Rectal smooth muscle tissue (tissue), 1 donor: ENCODE results near the gene TUBG1.
"Not testable (repeated sequence)": the region's sequence is repeated elsewhere in the genome, so short reads cannot be mapped to it uniquely, and the experiment has no call there.

Experiments used
- H3K27ac ChIP-seq: one replicate; pipeline ENCODE4 v1.7.0; 2013; ENCODE audit warnings: low read depth, low read length, inconsistent platforms
- H3K27me3 ChIP-seq: one replicate; pipeline ENCODE4 v1.7.0; 2013; ENCODE audit warnings: low read length; ENCODE audit not compliant: control insufficient read depth, insufficient read depth
- H3K36me3 ChIP-seq: one replicate; pipeline ENCODE4 v1.7.0; 2013; ENCODE audit warnings: low read length; ENCODE audit not compliant: control insufficient read depth, insufficient read depth
- H3K4me1 ChIP-seq: one replicate; pipeline ENCODE4 v1.7.0; 2013; ENCODE audit warnings: low read length; ENCODE audit not compliant: control insufficient read depth, insufficient read depth
- H3K4me3 ChIP-seq: one replicate; pipeline ENCODE4 v1.7.0; 2013; ENCODE audit warnings: low read length
- H3K9ac ChIP-seq: one replicate; pipeline ENCODE4 v1.7.0; 2013; ENCODE audit warnings: low read length

Gene TUBG1

GRCh38 chr17:42651392-42651791 lies 41.9 kb downstream of the TUBG1 start:
- no peaks in the 10 kb centered on the region for H3K27me3 ChIP-seq
- H3K9ac ChIP-seq = no peak overlapping the region
- H3K36me3 ChIP-seq = no peaks in the 10 kb centered on the region
- H3K27ac ChIP-seq = no peak overlapping the region
- no peak overlapping the region for H3K4me3 ChIP-seq
- H3K4me1 ChIP-seq = peaks cover 7% of the 10 kb centered on the region

GRCh38 chr17:42653179-42654124 lies 44.0 kb downstream of the TUBG1 start:
- H3K4me3 ChIP-seq = peak overlapping the region; percentile 56
- H3K27ac ChIP-seq = peak overlapping the region; percentile 91
- no peaks in the 10 kb centered on the region for H3K36me3 ChIP-seq
- H3K9ac ChIP-seq = peak overlapping the region; percentile 8
- H3K27me3 ChIP-seq = no peaks in the 10 kb centered on the region
- peaks cover 7% of the 10 kb centered on the region for H3K4me1 ChIP-seq

GRCh38 chr17:42655528-42655927 lies 46.0 kb downstream of the TUBG1 start:
- no peak overlapping the region for H3K27ac ChIP-seq

GRCh38 chr17:42657824-42658588 lies 48.5 kb downstream of the TUBG1 start:
- Histone ChIP-seq H3K4me3 (no peak overlapping the region), H3K27me3 (no peaks in the 10 kb centered on the region), H3K4me1 (peaks cover 12% of the 10 kb centered on the region), H3K36me3 (no peaks in the 10 kb centered on the region), H3K27ac (no peak overlapping the region), H3K9ac (no peak overlapping the region)

More at GRCh38 chr17:42655528-42655927, 46.0 kb downstream of the TUBG1 start:
- Histone ChIP-seq H3K36me3 (no peaks in the 10 kb centered on the region), H3K4me3 (no peak overlapping the region), H3K9ac (no peak overlapping the region), H3K27me3 (no peaks in the 10 kb centered on the region), H3K4me1 (peaks cover 12% of the 10 kb centered on the region)

- Histone ChIP-seq H3K27ac (peak within 1 kb of the TSS; percentile 58), H3K27me3 (no peaks in the 10 kb centered on the region), H3K4me3 (peak within 1 kb of the TSS; percentile 63), H3K4me1 (peaks cover 5% of the 10 kb centered on the region), H3K36me3 (no peaks in the 10 kb centered on the region), H3K9ac (peak within 1 kb of the TSS; percentile 52)
Measured at GRCh38 chr17:42659079-42659931, 49.8 kb downstream of the TUBG1 start, which contains the start of gene TUBG2. Gene TUBG2, plus strand, starts transcription at chr17:42659284. Its CDS starts 220 bp downstream, at chr17:42659504.

GRCh38 chr17:42659932-42660274 lies 50.4 kb downstream of the TUBG1 start:
- H3K9ac ChIP-seq, H3K36me3 ChIP-seq, H3K27ac ChIP-seq, H3K4me1 ChIP-seq, H3K27me3 ChIP-seq: not testable (repeated sequence)
- peak overlapping the region; percentile 63 for H3K4me3 ChIP-seq

GRCh38 chr17:42660692-42661345 lies 51.3 kb downstream of the TUBG1 start:
- no peaks in the 10 kb centered on the region for H3K27me3 ChIP-seq
- H3K27ac ChIP-seq = no peak overlapping the region
- no peak overlapping the region for H3K4me3 ChIP-seq
- H3K9ac ChIP-seq = no peak overlapping the region
- H3K4me1 ChIP-seq = peaks cover 5% of the 10 kb centered on the region
- peaks cover 4% of the 10 kb centered on the region for H3K36me3 ChIP-seq
